ENCODE measurements around the gene GABBR2. TPM values are rescaled to one million over a fixed set of nuclear protein-coding genes. Genes with fewer than 3 reads are reported as not detected.

GABBR2 gene
- total RNA-seq, 4 donors from 2014 or later = 0.17 to 0.26 TPM; not detected in 2

DNA sequence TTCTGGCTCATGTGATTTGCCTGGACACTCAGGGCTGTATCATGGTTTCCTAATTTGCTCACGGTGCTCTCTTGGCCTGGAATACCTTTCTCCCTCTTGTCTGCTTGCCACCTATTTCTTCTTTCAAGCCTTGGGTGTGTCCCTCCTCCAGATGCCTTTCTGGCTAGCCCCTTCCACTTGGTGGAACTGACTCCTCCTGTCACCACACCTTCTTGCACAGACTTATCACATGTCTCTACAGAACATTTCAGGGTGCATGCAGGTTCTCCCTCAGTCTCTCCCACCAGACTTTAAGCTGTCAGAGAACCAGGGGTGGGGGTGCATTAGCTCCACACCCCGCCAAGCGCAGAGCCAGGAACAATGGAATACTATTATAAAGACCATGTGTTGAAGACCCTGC lies 455.2 kb downstream of the GABBR2 start:
- 58% methylated on average over 1 of the region's 3 CpGs for WGBS
- Histone ChIP-seq H3K4me1 (peaks cover 31 to 53% (median 42%) of the 10 kb centered on the region in 4 donors), H3K27me3 (no peaks in the 10 kb centered on the region), H3K4me3 (no peak overlapping the region), H3K27ac (replicated peaks in 1 of 4) (no peak overlapping the region), H3K36me3 (peaks cover 0 to 19% (median 3%) of the 10 kb centered on the region in 4 donors), H3K9me3 (no peaks in the 10 kb centered on the region)
- intact Hi-C loops (cut with DNase I) = no loop called here
- DNase-seq (ENCODE audit: extremely low spot score) = no peak
- TF ChIP-seq POLR2A (IDR thresholded peaks at IDR 0.05; ENCODE audit: low read depth) (no peak), EP300 (IDR thresholded peaks at IDR 0.05) (no peak), POLR2AphosphoS5 (IDR thresholded peaks at IDR 0.05) (no peak)
- TF ChIP-seq, protein P1, sequence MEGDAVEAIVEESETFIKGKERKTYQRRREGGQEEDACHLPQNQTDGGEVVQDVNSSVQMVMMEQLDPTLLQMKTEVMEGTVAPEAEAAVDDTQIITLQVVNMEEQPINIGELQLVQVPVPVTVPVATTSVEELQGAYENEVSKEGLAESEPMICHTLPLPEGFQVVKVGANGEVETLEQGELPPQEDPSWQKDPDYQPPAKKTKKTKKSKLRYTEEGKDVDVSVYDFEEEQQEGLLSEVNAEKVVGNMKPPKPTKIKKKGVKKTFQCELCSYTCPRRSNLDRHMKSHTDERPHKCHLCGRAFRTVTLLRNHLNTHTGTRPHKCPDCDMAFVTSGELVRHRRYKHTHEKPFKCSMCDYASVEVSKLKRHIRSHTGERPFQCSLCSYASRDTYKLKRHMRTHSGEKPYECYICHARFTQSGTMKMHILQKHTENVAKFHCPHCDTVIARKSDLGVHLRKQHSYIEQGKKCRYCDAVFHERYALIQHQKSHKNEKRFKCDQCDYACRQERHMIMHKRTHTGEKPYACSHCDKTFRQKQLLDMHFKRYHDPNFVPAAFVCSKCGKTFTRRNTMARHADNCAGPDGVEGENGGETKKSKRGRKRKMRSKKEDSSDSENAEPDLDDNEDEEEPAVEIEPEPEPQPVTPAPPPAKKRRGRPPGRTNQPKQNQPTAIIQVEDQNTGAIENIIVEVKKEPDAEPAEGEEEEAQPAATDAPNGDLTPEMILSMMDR (IDR thresholded peaks at IDR 0.05) = no peak

DNA sequence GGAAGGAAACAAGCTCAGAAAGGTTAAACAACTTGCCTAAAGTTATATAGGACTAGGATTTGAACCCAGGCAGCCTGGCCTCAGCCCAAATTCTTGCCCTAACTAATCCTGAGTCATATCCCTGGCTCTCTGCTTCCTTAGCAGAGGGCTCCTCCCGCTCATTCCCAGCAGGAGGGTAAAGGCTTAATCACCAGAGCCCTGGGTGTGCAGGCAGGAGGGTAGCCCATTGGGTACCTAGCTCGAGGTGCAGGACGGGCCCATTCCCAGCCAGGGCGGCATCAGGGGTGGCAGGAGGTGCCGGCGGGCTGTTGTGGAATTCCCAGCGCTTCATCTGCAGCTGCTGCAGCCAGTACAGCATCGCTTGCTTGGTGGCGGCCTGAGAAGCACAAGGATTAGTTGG lies 457.2 kb downstream of the GABBR2 start:
- no peaks in the 10 kb centered on the region for H3K27me3 ChIP-seq
- peaks cover 31 to 55% (median 40%) of the 10 kb centered on the region in 4 donors for H3K4me1 ChIP-seq
- no peak for DNase-seq (ENCODE audit: extremely low spot score)
- intact Hi-C loops (cut with DNase I) = no loop called here
- H3K36me3 ChIP-seq = peaks cover 0 to 19% (median 3%) of the 10 kb centered on the region in 4 donors
- H3K4me3 ChIP-seq = no peak overlapping the region
- 100% methylated on average over 5 of the region's 9 CpGs for WGBS
- peak overlapping the region in 1 of 4 donors; percentile 37 for H3K27ac ChIP-seq (replicated peaks in 1 of 4)
- no peaks in the 10 kb centered on the region for H3K9me3 ChIP-seq
- TF ChIP-seq, protein P1 (IDR thresholded peaks at IDR 0.05) = no peak
- TF ChIP-seq POLR2A (IDR thresholded peaks at IDR 0.05; ENCODE audit: low read depth) (no peak), POLR2AphosphoS5 (IDR thresholded peaks at IDR 0.05) (no peak), EP300 (IDR thresholded peaks at IDR 0.05) (no peak)

GRCh38 chr9:98249771-98250170 lies 459.0 kb downstream of the GABBR2 start:
- H3K27ac ChIP-seq (replicated peaks in 1 of 4) = peak overlapping the region in 2 of 4 donors; percentile 6 to 54
- no peak overlapping the region for H3K4me3 ChIP-seq
- no peaks in the 10 kb centered on the region for H3K9me3 ChIP-seq
- intact Hi-C loops (cut with DNase I) = no loop called here
- no peak for TF ChIP-seq POLR2A (IDR thresholded peaks at IDR 0.05; ENCODE audit: low read depth)
- TF ChIP-seq, protein P1 (IDR thresholded peaks at IDR 0.05) = no peak
- no peak for TF ChIP-seq POLR2AphosphoS5 (IDR thresholded peaks at IDR 0.05)
- no peak for TF ChIP-seq EP300 (IDR thresholded peaks at IDR 0.05)
- DNase-seq (ENCODE audit: extremely low spot score) = no peak
- no peaks in the 10 kb centered on the region for H3K27me3 ChIP-seq
- WGBS = 68% methylated on average over 2 of the region's 2 CpGs
- peaks cover 27 to 53% (median 33%) of the 10 kb centered on the region in 4 donors for H3K4me1 ChIP-seq
- H3K36me3 ChIP-seq = peaks cover 0 to 19% (median 3%) of the 10 kb centered on the region in 4 donors

- peak overlapping the region; percentile 54 to 71 (median 62) for H3K27ac ChIP-seq (replicated peaks in 1 of 4)
Measured at GRCh38 chr9:98248737-98249474, 459.8 kb downstream of the GABBR2 start.

DNA sequence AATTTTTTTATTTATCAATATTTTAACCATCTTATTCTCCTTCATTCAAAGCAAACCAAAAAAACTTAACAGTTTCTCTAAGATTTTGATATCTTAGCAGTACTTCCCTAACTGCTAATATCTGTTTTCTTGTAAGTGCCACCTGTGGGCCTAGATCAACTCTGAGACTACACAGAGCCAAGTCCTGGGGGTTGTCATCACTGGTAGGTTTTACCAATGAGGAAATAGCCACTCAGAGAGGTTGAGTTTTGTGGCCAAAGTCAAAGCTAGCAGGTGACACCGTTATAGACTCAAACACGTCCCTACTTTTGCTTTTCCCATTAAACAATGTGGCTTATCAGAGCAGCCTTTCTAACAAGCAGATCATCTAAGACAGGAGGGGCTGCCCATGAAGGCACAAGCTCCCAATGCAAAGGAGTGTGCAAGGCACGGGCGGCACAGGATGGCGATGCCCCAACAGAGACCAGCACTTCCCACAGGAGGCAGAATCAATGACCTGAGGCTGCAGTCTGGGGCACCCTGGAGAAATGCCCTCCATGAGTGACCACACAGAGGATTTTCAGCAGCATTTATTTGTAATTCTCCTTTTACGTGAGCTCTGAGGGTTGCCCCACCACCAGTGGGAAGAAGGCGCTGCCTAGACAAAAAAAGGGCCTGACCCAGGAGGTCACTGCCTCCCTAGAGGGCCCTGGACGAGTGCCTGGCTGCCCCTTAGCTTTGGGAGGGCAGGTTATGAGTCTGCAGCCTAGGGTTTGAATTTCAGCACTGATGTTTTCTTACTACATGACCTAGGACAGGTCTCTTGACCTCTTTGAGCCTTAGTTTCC lies 460.7 kb downstream of the GABBR2 start:
- no peak for DNase-seq (ENCODE audit: extremely low spot score)
- TF ChIP-seq POLR2AphosphoS5 (IDR thresholded peaks at IDR 0.05) = no peak
- TF ChIP-seq EP300 (IDR thresholded peaks at IDR 0.05) = no peak
- TF ChIP-seq POLR2A (IDR thresholded peaks at IDR 0.05; ENCODE audit: low read depth) = no peak
- TF ChIP-seq, protein P1 (IDR thresholded peaks at IDR 0.05) = no peak
- Histone ChIP-seq H3K9me3 (no peaks in the 10 kb centered on the region), H3K27me3 (no peaks in the 10 kb centered on the region), H3K27ac (replicated peaks in 1 of 4) (peak overlapping the region; percentile 54 to 71 (median 62)), H3K4me3 (no peak overlapping the region), H3K36me3 (peaks cover 3 to 26% (median 9%) of the 10 kb centered on the region in 4 donors), H3K4me1 (peaks cover 15 to 36% (median 18%) of the 10 kb centered on the region in 4 donors)
- intact Hi-C loops (cut with DNase I) = no loop called here
- WGBS = 71% methylated on average over 7 of the region's 8 CpGs

More at GRCh38 chr9:98248737-98249474, 459.8 kb downstream of the GABBR2 start:
- H3K36me3 ChIP-seq = peaks cover 0 to 20% (median 3%) of the 10 kb centered on the region in 4 donors
- TF ChIP-seq POLR2AphosphoS5 (IDR thresholded peaks at IDR 0.05) (peak in 1 of 2 donors; percentile 73), POLR2A (IDR thresholded peaks at IDR 0.05; ENCODE audit: low read depth) (no peak)
- intact Hi-C loops (cut with DNase I) = no loop called here
- no peak for DNase-seq (ENCODE audit: extremely low spot score)
- no peaks in the 10 kb centered on the region for H3K9me3 ChIP-seq
- no peaks in the 10 kb centered on the region for H3K27me3 ChIP-seq
- 65% methylated on average over 16 of the region's 16 CpGs for WGBS
- H3K4me3 ChIP-seq = no peak overlapping the region
- peaks cover 19 to 44% (median 25%) of the 10 kb centered on the region in 4 donors for H3K4me1 ChIP-seq
